Loucy (cell line): ENCODE results near the gene MIEN1.

Experiments
- CTCF ChIP-seq: fragments of 200-600 bp; sonication (generic); conservative IDR thresholded peaks from 2 replicates; pipeline ENCODE4 v1.5.1; 2014; ENCODE audit warnings: mild to moderate bottlenecking, antibody characterized with exemption, low read length
- EZH2phosphoT487 ChIP-seq: fragments of 200-600 bp; IDR thresholded peaks from 2 replicates; pipeline ENCODE4 v1.6.1; 2018; ENCODE audit warnings: antibody characterized with exemption, mild to moderate bottlenecking, moderate library complexity, borderline replicate concordance

DNA sequence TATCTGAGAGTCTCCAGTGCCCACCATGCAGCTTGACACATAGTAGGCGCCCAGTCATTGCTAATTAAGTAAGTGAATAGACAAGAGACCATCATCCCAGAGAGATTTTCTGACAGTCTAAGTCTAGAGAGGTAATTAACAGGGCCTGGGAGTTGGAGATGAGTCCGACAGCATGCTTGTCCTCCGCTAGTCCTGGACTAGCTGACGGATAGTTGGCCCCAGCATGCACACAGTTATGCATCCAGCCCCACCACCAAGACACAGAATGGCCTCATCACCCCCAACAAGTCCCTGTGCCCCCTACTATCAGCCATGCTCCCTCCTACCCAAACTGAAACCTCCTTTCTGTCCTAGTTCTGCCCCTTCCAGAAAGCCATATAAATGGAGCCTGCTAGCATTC is 17.4 kb upstream of the MIEN1 start:
- TF ChIP-seq CTCF (no peak), EZH2phosphoT487 (no peak)
